Activated gamma-delta T cell (primary cell): ENCODE results near the gene STX4.

Experiments
- DNase-seq: peaks from one replicate; lab custom pipeline; 2025; lab: John Stamatoyannopoulos, UW
- total RNA-seq, 2 donors: gene quantifications; one replicate each; lab custom pipeline; 2026; lab: John Stamatoyannopoulos, UW

Gene STX4, protein sequence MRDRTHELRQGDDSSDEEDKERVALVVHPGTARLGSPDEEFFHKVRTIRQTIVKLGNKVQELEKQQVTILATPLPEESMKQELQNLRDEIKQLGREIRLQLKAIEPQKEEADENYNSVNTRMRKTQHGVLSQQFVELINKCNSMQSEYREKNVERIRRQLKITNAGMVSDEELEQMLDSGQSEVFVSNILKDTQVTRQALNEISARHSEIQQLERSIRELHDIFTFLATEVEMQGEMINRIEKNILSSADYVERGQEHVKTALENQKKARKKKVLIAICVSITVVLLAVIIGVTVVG
- total RNA-seq = 66.0 to 71.4 reads per million in 2 donors

GRCh38 chr16:31032736-31033708, at the start of gene STX4:
Gene STX4, plus strand, starts transcription at chr16:31033558. Its CDS starts 248 bp downstream, at chr16:31033806.
- peak; percentile 96 for DNase-seq

GRCh38 chr16:30983898-30984610, 49.3 kb upstream of the STX4 start:
- no peak for DNase-seq

- DNase-seq = peak; percentile 60
Measured at GRCh38 chr16:30984669-30985400, 48.5 kb upstream of the STX4 start, which contains the start of gene HSD3B7. Gene HSD3B7, plus strand, starts transcription at chr16:30985207. Its CDS starts 452 bp downstream, at chr16:30985659.

- DNase-seq = no peak
Measured at GRCh38 chr16:30985401-30986128, 47.8 kb upstream of the STX4 start.

DNA sequence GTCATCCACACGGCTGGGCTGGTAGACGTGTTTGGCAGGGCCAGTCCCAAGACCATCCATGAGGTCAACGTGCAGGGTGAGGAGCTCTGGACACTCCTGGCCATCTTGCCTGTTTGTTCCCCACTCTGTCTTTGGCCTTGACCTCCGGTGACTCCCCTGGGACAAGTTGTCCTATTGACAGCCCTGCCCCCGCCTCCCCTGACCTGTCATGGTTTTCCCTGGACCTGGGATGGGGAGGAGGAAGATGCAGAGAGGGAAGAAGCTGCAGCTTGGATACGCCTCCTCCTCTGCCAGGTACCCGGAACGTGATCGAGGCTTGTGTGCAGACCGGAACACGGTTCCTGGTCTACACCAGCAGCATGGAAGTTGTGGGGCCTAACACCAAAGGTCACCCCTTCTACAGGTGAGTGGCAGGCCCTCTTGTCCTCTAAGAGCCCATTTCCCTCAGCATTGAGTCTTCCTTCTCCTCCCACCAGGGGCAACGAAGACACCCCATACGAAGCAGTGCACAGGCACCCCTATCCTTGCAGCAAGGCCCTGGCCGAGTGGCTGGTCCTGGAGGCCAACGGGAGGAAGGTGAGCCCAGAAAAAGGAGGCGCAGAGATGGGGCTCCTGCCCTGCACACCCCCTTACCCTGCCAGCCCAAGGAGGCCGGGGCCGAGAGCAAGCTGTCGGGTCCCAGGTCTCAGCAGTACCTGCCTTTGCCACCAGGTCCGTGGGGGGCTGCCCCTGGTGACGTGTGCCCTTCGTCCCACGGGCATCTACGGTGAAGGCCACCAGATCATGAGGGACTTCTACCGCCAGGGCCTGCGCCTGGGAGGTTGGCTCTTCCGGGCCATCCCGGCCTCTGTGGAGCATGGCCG, 47.0 kb upstream of the STX4 start:
- DNase-seq = no peak

DNA sequence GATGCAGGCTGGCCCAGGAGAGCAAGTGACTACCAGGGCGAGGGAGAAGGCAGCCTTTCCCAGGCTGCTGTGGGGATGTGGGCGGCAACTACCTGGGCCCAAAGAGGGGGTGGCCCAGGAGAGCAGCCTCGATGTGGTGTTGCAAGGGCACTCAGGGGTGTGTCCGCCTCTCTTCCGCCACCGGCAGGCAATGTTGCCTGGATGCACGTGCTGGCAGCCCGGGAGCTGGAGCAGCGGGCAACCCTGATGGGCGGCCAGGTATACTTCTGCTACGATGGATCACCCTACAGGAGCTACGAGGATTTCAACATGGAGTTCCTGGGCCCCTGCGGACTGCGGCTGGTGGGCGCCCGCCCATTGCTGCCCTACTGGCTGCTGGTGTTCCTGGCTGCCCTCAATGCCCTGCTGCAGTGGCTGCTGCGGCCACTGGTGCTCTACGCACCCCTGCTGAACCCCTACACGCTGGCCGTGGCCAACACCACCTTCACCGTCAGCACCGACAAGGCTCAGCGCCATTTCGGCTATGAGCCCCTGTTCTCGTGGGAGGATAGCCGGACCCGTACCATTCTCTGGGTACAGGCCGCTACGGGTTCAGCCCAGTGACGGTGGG, 45.7 kb upstream of the STX4 start:
- no peak for DNase-seq

DNA sequence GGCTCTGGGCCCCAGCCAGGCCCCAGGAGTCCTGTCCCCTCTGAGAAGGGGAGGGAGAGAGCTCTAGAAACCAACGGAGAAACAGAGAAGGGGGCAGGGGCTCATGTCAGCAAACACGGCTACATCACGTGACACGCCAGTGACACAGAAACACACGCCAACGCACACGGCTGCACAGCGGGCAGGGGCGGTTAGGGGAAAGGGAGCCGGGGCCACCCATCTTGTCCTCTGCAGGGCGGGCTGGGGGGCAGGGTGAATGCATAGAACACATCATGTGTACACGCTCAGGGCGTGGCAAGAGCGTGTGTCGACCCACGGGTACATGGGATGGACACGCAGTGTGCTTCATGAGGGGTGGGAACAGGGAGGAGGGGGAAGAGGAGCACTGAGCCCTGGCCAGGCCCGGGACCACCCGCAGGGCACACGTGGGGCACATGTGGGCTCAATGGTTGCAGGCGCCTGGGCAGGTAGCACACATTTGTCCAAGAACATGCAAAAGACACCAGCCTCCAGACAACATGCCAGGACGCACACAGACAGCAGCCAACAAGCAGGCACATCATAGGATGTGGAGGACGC, 43.8 kb upstream of the STX4 start:
- DNase-seq = no peak

DNA sequence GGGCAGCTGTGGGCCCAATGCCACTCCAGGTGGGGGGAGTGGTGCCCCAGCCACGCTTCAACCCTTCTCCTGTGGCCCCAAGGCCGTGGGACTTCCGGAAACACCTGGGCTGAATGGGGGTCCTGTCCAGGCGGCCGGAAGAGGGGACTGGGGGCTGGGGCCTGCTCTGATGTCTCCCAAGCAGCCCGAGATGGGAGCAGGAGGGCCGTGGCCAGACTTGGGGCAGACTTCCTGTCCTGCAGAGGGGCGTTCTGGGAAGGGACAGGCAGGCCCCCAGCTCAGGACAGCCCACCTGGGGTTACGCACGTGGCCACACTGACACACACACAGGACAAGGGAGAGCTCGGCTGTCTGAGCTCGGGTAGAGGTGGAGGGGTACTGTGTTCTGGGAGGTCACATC, 43.3 kb upstream of the STX4 start:
- no peak for DNase-seq

- no peak for DNase-seq
Measured at GRCh38 chr16:30991052-30991451, 42.3 kb upstream of the STX4 start.

DNA sequence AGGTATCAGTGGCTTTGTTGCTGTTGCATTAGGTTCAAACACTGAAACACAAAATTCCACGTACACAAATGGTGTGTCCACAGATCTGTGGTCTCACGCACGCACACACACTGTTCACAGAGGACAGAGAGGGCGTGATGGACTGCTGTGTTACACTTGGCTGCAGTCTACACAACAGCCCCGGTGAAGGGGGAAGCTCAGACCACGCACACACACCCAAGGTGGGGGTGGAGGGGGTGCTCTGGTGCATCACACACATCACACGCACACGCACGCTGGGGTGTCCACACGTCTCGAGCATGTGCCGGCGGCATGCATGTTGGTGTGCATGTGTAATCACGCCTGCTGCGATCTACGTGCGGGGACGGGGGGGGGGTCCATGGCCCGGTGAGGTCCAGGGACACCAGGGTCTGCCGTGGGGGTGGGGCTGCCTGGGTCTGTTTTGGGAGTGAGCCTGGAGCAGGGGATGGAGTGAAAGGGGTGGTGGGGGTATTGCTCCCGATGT, 41.0 kb upstream of the STX4 start:
- DNase-seq = no peak

- DNase-seq = no peak
Measured at GRCh38 chr16:30992931-30993816, 40.2 kb upstream of the STX4 start.

DNA sequence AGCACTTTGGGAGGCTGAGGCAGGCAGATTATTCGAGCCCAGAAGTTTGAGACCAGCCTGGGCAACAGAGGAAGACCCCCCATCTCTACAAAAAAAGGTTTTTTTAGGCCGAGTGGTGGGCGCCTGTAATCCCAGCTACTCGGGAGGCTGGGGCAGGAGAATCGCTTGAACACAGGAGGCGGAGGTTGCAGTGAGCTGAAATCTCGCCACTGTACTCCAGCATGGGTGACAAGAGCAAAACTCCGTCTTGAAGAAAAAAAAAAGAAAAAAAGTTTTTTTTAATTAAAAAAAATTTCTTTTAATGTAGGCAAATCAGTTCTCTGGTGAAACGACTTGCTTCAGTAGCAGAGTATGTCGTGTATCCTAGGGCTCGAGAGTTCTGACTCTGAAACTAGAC, 37.4 kb upstream of the STX4 start:
- no peak for DNase-seq

DNA sequence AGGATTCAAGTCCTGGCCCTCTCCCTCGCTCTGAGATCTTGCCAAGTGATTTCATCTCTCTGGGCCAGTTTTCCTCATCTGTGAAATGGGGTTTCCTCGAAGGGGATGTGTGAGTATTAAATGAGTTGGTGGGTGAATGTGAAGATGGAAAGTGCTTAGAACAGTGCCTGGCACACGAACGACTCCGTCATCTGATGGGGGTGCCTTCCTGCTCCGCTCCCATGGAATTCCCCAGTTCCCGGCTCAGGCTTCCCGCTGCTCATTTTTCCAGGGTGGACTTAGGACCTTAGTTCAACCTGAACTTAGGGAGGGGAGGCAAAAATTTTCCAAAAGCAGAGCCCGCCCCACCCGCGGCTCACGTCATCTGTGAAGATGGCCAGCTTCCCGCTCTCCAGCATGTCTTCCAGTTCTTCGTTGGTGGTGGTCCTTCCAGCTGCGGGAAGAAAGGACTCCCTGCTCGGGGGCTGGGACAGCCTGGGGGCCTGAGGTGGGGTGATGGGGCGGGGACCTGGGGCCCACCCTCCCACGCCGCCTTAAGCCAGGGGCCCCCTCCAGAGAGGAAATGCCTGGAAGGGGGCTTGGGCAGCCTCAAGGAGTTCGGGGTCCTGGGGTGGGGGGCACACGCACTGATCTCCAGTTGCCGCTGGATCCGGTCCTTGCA, 36.9 kb upstream of the STX4 start:
- DNase-seq = no peak

DNA sequence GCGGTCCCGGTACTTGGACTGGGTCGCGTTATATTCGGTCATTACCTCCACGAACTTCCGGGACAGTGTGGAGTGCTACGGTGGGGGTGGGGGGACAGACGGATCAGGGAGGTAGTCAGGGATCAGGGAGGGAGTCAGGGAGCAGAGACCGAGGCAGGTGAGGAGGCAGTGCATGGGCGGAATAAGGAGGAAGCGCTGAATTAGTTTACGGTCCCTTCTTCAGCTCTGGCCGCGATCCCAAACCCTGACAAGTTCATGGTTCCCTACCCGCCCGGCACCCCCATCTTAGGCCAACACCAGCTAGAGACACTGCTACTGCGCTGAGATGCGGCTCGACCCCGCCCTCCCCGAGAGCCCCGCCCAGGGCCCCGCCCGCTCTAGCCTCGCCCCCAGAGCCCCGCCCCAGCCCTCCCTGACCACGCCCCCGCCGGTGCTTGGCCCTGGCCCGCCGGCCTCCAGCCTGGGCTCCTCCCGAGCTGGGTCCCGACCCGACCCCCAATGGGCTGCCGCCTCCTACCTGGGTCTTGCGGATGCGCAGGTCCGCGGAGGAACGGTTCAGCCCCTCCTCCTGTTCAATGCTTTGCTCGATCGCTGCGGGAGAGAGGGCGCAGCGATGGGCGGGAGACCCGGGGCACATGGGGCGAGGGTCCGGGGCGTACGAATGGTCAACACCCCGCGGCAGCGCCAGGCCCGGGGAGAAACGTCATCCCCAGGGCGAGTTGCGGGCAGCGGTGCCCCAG, 36.2 kb upstream of the STX4 start:
- DNase-seq = peak; percentile 66

GRCh38 chr16:30997725-30998711, 35.3 kb upstream of the STX4 start:
- DNase-seq = no peak
